ENCODE measurements around the gene KRT81.

GRCh38 chr12:52263761-52264434, 27.4 kb downstream of the KRT81 start:
- TF ChIP-seq FOXM1 (IDR thresholded peaks at IDR 0.05; ENCODE audit: borderline replicate concordance) (no peak), PKNOX1 (IDR thresholded peaks at IDR 0.05) (no peak), SP1 (IDR thresholded peaks at IDR 0.05) (no peak), NFRKB (IDR thresholded peaks at IDR 0.05) (no peak), LEF1 (IDR thresholded peaks at IDR 0.05; ENCODE audit: borderline replicate concordance) (no peak), ELF4 (IDR thresholded peaks at IDR 0.05) (no peak), ZNF384 (IDR thresholded peaks at IDR 0.05) (no peak), TARDBP (IDR thresholded peaks at IDR 0.05) (no peak), FOXA1 (IDR thresholded peaks at IDR 0.05) (no peak), SUZ12 (IDR thresholded peaks at IDR 0.05) (no peak), HDGF (IDR thresholded peaks at IDR 0.05; ENCODE audit: borderline replicate concordance) (no peak), BHLHE40 (IDR thresholded peaks at IDR 0.05; ENCODE audit: borderline replicate concordance) (no peak), CTBP1 (IDR thresholded peaks at IDR 0.05; ENCODE audit: borderline replicate concordance) (no peak), ARNT (IDR thresholded peaks at IDR 0.05) (no peak)

All from HEK293T (cell line).